ENCODE results near the gene IFITM10. TPM values are rescaled to one million over a fixed set of nuclear protein-coding genes. Genes with fewer than 3 reads are reported as not detected.

IFITM10 gene
- total and polyA plus RNA-seq, 2 donors (not counting 1 experiment from before 2014, with no cell fraction given): 0.15 to 0.50 TPM

GRCh38 chr11:1771700-1772099, 21.3 kb upstream of the IFITM10 start:
- peaks cover 16% of the 10 kb centered on the region for H3K4me1 ChIP-seq (ENCODE audit: control insufficient read depth, extremely low read depth, insufficient read depth, low read length)
- no peak overlapping the region for H3K9ac ChIP-seq (ENCODE audit: insufficient read depth, low read length)
- H3K4me3 ChIP-seq (replicated peaks in 1 of 4; ENCODE audit: control extremely low read depth in 1 of 4, insufficient read depth in 1 of 4, low read depth in 3 of 4, low read length in 4 of 4): peak overlapping the region in 1 of 4 experiments; percentile 6
- H3K27me3 ChIP-seq (ENCODE audit: control insufficient read depth, insufficient read depth, low read length): no peaks in the 10 kb centered on the region
- H3K4me2 ChIP-seq (ENCODE audit: extremely low read depth, insufficient read depth, low read length): peak overlapping the region; percentile 33
- DNase-seq (ENCODE audit: low read depth in 2 of 2): peak; percentile 52 to 85
- TF ChIP-seq EZH2 (IDR thresholded peaks at IDR 0.05; ENCODE audit: low read length, missing control alignments) (no peak), CTCF (conservative IDR thresholded peaks at IDR 0.05 in 1 of 2, IDR thresholded peaks at IDR 0.05 in 1 of 2; ENCODE audit: low read depth in 1 of 2, low read length in 2 of 2) (no peak)
- peak overlapping the region; percentile 14 for H3K27ac ChIP-seq (ENCODE audit: insufficient read depth, low read length)
- no peaks in the 10 kb centered on the region for H3K36me3 ChIP-seq (ENCODE audit: control insufficient read depth, insufficient read depth, low read length)
- H2AFZ ChIP-seq (ENCODE audit: low read length): no peak overlapping the region
- no peaks in the 10 kb centered on the region for H4K20me1 ChIP-seq (ENCODE audit: control insufficient read depth, extremely low read depth, insufficient read depth, low read length)
- H3K9me3 ChIP-seq (ENCODE audit: control insufficient read depth, insufficient read depth, low read depth, low read length): no peaks in the 10 kb centered on the region
- H3K79me2 ChIP-seq (ENCODE audit: control insufficient read depth, insufficient read depth, low read length): no peaks in the 10 kb centered on the region

- no peak for DNase-seq (ENCODE audit: low read depth in 2 of 2)
- Histone ChIP-seq H3K36me3 (ENCODE audit: control insufficient read depth, insufficient read depth, low read length) (no peaks in the 10 kb centered on the region), H3K4me3 (replicated peaks in 1 of 4; ENCODE audit: control extremely low read depth in 1 of 4, insufficient read depth in 1 of 4, low read depth in 3 of 4, low read length in 4 of 4) (no peak overlapping the region), H3K27ac (ENCODE audit: insufficient read depth, low read length) (peak overlapping the region; percentile 1), H3K9ac (ENCODE audit: insufficient read depth, low read length) (no peak overlapping the region), H3K9me3 (ENCODE audit: control insufficient read depth, insufficient read depth, low read depth, low read length) (no peaks in the 10 kb centered on the region), H3K79me2 (ENCODE audit: control insufficient read depth, insufficient read depth, low read length) (no peaks in the 10 kb centered on the region), H4K20me1 (ENCODE audit: control insufficient read depth, extremely low read depth, insufficient read depth, low read length) (no peaks in the 10 kb centered on the region), H2AFZ (ENCODE audit: low read length) (no peak overlapping the region), H3K27me3 (ENCODE audit: control insufficient read depth, insufficient read depth, low read length) (no peaks in the 10 kb centered on the region), H3K4me1 (ENCODE audit: control insufficient read depth, extremely low read depth, insufficient read depth, low read length) (peaks cover 16% of the 10 kb centered on the region), H3K4me2 (ENCODE audit: extremely low read depth, insufficient read depth, low read length) (no peak overlapping the region)
- TF ChIP-seq EZH2 (IDR thresholded peaks at IDR 0.05; ENCODE audit: low read length, missing control alignments): no peak
Measured at GRCh38 chr11:1771273-1771672, 20.9 kb upstream of the IFITM10 start.

- Histone ChIP-seq H3K4me3 (replicated peaks in 1 of 4; ENCODE audit: control extremely low read depth in 1 of 4, insufficient read depth in 1 of 4, low read depth in 3 of 4, low read length in 4 of 4) (no peak overlapping the region), H3K27me3 (ENCODE audit: control insufficient read depth, insufficient read depth, low read length) (no peaks in the 10 kb centered on the region), H3K79me2 (ENCODE audit: control insufficient read depth, insufficient read depth, low read length) (no peaks in the 10 kb centered on the region), H4K20me1 (ENCODE audit: control insufficient read depth, extremely low read depth, insufficient read depth, low read length) (no peaks in the 10 kb centered on the region), H3K36me3 (ENCODE audit: control insufficient read depth, insufficient read depth, low read length) (no peaks in the 10 kb centered on the region), H3K27ac (ENCODE audit: insufficient read depth, low read length) (no peak overlapping the region), H2AFZ (ENCODE audit: low read length) (no peak overlapping the region), H3K4me1 (ENCODE audit: control insufficient read depth, extremely low read depth, insufficient read depth, low read length) (peaks cover 16% of the 10 kb centered on the region), H3K9ac (ENCODE audit: insufficient read depth, low read length) (no peak overlapping the region), H3K4me2 (ENCODE audit: extremely low read depth, insufficient read depth, low read length) (no peak overlapping the region), H3K9me3 (ENCODE audit: control insufficient read depth, insufficient read depth, low read depth, low read length) (no peaks in the 10 kb centered on the region)
- no peak for DNase-seq (ENCODE audit: low read depth in 2 of 2)
- no peak for TF ChIP-seq CTCF (conservative IDR thresholded peaks at IDR 0.05 in 1 of 2, IDR thresholded peaks at IDR 0.05 in 1 of 2; ENCODE audit: low read depth in 1 of 2, low read length in 2 of 2)
- no peak for TF ChIP-seq EZH2 (IDR thresholded peaks at IDR 0.05; ENCODE audit: low read length, missing control alignments)
Measured at GRCh38 chr11:1770528-1770927, 20.1 kb upstream of the IFITM10 start.

Measured in fibroblast of lung (primary cell).